Measurements from ENCODE around the gene ANKRD11.
"Not testable (repeated sequence)": the region's sequence is repeated elsewhere in the genome, so short reads cannot be mapped to it uniquely, and the experiment has no call there.

ANKRD11 gene

GRCh38 chr16:89344846-89345611, 145.3 kb downstream of the ANKRD11 start:
- no peak for DNase-seq (ENCODE audit: low spot score)

DNA sequence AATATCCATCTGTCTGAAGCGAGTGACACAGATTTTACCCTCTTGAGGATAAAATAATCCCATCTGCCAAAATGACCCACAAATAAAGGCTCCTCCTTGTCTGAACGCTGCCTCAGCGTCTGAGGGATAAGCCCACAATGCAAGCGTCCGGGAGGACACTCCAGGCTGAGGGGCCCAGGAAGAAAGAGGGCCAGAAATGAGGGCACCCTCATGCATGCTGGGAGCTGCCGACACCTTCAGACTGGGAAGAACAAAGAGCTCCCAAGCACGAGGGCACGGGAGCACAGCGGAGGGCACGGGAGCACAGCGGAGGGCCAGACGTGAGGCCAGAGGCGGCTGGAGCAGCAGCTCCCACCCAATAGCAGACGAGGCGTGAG, 145.9 kb downstream of the ANKRD11 start:
- DNase-seq (ENCODE audit: low spot score) = no peak

- no peak for DNase-seq (ENCODE audit: low spot score)
Observed at GRCh38 chr16:89343501-89344457, 146.6 kb downstream of the ANKRD11 start.

DNA sequence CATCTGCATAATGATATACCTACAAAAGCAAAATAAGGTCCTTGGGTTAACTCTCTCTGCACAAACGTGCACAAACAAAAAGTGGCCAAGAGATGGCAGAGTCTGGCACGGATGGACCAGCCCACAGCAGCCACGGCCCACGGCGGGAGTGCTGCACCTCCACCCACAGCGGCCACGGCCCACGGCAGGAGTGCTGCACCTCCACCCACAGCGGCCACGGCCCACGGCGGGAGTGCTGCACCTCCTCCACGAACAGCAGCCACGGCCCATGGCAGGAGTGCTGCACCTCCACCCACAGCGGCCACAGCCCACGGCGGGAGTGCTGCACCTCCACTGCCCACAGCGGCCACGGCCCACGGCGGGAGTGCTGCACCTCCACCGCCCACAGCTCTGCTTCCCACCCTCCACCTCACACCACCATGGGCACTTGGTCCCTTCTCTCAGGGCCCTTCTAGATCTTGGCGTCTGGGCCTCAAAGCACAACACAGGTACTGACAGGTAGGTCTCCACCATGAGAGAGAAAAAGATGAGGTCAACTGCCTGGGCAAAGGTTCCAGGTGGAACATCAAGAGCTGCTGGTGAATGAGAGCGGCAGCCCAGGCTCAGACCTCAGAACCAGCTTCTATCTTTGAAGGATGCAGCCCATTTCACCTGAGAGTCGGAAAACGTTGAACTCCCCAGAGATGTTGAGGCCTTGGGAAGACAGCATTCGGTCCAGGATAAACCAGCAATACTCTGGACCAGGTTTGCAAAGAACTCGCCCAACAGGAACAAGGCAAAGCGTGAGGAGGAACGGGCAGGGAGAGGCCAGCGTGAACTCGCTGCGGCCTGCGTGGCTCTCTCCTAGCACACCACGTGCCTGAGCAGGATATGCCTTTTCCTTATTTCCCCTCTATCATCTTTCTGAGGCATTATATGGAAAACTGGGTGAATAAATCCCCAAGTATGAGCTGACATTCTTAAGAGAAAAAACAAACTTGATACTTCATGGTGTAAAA, 148.4 kb downstream of the ANKRD11 start:
- DNase-seq (ENCODE audit: low spot score) = no peak

GRCh38 chr16:89341279-89341678, 149.1 kb downstream of the ANKRD11 start:
- DNase-seq (ENCODE audit: low spot score) = no peak

DNA sequence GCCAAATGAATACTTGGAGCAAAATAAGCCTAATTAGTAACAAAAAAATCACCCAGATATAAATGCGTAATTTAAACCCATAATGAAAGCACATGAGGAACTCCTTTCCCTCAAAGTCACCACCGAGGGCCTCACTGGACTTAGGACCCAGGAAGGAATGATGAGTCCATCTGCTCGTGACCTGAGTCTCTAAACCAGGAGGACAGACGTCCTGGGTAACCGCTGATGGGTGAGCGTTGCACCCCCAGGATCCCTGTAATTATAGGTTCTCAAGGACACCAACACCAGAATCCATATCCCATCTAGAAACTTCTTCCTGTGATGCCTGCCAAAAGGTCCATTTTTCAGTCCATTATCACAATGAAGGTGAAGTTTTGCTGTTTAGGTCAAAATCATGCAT, 151.5 kb downstream of the ANKRD11 start:
- no peak for DNase-seq (ENCODE audit: low spot score)

GRCh38 chr16:89337965-89338364, 152.4 kb downstream of the ANKRD11 start:
- DNase-seq (ENCODE audit: low spot score) = no peak

DNA sequence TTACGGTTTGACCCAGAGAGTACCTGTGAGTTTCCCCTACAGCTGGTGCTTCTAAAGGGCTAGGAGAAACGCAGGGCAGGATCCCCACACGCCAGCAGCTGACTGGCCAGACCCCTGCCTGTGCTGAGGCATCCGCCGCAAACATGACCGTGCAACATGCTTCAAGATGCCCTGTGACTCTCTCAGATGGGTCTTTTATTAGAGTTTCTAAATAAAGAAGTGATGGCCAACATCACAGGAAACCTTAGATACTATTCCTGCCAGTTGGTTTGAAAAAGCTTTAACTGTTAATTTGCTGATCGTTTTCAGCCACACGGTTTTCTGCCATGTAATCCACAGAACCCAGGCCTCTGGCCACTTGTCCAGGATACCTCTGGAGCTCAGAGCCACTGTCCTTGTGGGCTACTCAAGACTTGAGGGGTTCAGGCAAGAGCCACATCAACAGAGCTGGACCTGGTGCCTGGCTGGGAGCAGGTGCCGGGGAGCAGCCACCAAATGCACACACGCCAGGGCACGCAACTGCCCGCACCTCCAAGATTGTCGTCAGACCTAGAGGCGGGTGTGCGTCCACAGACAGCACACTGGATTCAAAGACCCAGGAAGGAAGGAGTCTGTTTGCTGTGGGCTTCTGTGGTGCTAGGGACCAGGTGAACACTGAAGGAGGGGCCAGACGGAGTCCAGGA, 154.4 kb downstream of the ANKRD11 start:
- DNase-seq (ENCODE audit: low spot score) = no peak

DNA sequence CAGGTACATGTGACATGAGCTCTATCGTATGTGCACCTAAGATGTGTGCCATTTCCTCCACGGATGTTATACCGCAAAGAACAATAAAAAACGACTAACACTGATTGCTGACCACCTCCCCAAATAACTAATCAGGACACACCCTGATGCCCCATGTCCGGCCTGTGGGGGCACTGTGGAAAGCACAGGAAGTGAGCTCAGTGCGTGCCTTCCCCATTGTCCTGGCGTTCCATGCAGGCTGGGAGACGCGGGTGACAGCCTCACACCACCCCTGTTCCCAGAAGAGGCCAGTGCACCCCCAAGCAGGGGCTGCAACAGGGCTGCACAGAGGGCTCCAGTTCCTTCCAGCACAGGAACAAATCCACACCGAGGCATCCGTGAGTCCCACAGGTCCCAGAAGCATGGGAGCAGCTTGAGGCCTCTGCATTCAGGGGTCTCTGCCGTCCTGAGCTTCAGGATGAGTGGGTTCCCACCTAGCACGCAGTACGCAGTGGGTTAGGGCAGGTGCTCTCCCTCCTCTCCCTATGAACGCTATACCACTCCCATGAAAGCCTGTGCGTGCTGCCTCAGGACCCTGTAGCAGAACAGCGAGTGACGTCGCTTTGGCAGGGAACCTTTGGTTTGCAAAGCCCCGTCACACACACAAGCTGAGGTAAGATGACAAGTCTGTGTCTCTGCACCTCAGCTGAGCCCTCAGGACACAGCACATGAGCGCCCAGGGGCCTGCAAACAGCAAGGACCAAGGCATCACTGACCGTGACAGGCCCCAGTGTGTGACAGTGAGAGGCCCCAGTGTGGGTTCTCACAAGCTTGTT, 155.2 kb downstream of the ANKRD11 start:
- no peak for DNase-seq (ENCODE audit: low spot score)

GRCh38 chr16:89334461-89334860, 155.9 kb downstream of the ANKRD11 start:
- no peak for DNase-seq (ENCODE audit: low spot score)

DNA sequence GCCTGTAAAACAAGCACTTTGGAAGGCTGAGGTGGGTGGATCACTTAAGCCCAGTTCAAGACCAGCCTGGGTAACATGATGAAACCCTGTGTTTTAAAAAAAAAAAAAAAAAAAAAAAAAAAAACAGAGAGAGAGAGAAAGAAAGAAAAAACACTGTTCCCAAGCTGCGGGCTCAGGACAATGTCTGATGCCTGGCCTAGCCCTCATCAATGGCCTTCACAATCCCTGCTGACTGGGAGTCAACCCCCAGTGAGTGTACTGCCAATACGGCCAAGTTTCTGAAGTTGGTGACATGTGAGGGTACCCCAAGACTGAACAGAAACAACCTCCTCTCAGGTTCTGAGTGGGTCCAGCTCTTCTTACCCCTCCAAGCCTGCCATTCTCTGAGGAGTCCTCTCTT, 156.3 kb downstream of the ANKRD11 start:
- DNase-seq (ENCODE audit: low spot score) = no peak

DNA sequence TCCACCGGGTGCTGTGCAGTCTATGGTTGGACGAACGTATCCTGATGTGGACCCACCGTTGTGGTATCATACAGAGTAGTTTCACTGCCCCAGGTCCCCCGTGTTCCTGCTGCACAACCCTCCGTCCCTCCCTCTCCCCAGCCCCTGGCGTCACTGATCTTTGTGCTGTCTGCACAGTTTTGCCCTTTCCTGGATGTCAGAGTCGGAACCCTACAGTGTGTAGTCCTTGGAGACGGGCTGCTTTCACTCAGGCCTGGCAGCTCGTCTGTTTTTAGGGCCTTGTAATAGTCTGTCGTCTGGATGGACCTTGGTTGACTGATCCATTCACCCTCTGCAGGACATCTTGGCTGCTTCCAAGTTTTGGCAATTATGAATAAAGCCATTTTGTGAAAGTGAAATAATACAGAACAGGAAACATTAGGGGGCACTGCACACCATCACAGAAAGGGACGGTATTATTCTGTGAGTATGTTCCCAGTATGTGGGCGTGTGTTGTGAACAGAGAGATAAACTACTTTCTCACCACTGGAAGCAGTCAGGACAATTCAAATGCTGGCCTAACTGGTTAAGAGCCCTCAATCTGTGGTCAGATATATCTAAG, 156.9 kb downstream of the ANKRD11 start:
- not testable (repeated sequence) for DNase-seq (ENCODE audit: low spot score)

DNA sequence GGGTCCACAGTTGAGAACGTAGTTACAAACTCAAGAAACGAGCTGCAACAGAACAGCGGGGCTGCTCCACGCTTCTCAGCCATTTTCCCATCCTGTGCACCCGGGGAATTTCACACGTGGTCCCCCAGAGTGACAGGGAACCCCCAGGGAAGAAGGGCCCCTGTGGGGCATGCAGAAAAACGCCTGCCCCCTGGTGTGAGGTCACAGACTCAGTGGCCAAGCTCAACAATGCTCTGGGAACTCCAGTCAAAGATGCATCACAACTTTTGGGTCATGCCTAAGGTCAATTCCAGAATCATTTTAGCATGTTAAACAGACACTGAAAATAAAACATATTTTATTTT, 157.5 kb downstream of the ANKRD11 start:
- no peak for DNase-seq (ENCODE audit: low spot score)

DNA sequence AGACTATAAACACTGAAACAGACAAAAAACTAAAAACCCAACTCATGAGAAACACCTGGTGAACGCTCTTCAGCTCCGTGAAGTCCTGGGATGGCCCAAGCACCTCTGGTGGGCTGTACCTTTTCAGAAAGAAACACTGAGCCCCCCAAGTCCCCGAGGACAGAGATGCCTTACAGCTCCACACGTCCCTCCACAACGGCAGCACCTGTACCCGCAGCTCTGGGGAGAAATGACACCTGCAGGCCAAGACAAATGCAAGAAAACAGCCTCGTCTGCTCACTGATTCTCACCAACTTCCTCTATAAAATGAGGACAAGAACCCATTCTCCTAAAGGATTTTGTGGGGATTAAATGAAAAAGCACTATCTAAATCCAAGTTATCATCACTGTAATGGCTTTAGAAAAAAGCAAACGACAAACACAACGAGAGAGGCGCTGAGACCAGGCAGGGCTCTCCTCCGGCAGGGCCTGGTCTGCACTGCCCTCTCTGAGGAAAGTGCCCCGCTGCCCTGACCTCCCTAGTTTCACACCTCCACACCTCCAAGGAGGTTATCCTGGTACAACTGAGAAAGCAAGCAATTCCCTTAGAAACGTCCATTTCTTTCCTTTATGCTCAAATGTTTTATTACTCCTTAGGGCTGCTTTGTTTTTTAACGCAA, 158.0 kb downstream of the ANKRD11 start:
- DNase-seq (ENCODE audit: low spot score) = no peak

DNA sequence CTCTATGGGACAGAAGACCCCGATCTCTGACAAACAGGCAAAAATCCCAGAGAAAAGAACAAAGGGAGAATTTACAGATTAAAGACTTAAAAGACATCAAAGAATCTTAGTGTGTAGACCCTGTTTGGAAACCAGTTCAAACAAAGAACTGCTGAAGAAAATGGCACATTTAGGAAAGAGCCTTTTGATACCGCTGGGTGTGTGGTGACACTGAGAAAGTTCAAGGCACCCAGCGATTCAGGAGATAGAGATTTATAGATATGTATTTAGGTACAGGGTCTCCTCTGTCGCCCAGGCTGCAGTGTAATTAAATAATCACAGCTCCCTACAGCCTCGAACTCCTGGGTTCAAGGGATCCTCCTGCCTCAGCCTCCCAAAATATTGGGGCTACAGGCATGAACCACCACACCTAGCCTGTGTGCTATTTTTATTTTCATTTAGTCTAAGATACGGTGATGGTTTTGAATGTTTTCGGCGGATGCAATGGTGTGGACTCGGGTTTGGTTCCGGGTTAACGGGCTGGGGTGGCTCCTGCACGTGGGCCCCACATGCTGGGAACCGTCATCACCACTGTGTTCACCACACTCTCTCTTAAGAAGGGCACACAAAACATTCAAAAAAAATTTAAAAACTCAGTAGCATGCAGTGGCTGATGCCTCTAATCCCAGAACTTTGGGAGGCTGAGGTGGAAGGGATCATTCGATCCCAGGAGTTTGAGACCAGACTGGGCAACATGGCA, 158.8 kb downstream of the ANKRD11 start:
- no peak for DNase-seq (ENCODE audit: low spot score)

GRCh38 chr16:89330177-89330856, 160.0 kb downstream of the ANKRD11 start:
- DNase-seq (ENCODE audit: low spot score) = no peak

- not testable (repeated sequence) for DNase-seq (ENCODE audit: low spot score)
Observed at GRCh38 chr16:89329830-89330176, 160.6 kb downstream of the ANKRD11 start.

Data from ecto neural progenitor cell (in vitro differentiated cells).